ENCODE data around the gene SLC17A9.

DNA sequence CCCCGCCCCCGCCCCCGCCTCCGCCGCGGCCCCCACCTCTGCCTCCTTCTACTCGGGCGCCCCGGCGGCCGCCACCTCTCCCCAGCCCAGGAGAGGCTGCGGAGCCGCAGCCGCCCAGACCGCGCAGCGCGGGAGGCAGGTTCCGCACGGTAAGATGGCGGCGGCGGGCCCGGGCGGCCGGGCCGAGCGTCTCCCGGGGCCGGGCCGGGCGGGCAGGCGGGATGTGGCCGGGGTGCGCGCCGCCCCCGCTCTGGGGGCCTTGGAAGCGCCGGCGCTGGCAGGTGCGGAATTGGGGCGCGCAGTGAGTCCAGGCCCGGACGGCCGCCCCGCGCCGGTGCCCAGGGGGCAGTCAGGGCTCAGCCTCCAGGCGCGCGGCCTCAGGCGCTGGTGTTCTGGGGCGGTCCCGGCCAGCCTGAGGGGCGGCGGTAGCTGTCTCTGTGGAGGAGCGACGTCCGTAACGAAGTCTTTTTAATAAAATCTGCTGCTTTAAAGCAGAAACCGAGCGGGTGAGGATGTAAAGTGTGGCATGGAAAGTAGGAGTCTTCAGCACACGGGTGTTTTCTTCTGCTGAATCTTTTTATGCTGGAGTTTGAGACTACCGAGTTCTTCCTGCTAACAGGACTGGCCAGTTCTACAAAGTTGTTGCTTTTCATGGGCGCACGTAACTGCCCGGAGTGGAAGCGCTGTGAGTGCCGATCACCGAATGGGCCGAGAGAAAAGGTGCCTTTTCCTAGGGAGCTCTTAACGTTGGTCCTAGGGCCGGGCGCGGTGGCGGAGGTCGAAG is 14.2 kb upstream of the SLC17A9 start, which contains the start of gene GID8:
- TF ChIP-seq, protein P1, sequence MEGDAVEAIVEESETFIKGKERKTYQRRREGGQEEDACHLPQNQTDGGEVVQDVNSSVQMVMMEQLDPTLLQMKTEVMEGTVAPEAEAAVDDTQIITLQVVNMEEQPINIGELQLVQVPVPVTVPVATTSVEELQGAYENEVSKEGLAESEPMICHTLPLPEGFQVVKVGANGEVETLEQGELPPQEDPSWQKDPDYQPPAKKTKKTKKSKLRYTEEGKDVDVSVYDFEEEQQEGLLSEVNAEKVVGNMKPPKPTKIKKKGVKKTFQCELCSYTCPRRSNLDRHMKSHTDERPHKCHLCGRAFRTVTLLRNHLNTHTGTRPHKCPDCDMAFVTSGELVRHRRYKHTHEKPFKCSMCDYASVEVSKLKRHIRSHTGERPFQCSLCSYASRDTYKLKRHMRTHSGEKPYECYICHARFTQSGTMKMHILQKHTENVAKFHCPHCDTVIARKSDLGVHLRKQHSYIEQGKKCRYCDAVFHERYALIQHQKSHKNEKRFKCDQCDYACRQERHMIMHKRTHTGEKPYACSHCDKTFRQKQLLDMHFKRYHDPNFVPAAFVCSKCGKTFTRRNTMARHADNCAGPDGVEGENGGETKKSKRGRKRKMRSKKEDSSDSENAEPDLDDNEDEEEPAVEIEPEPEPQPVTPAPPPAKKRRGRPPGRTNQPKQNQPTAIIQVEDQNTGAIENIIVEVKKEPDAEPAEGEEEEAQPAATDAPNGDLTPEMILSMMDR (IDR thresholded peaks at IDR 0.05): no peak
- TF ChIP-seq EZH2 (IDR thresholded peaks at IDR 0.05; ENCODE audit: borderline replicate concordance, insufficient read depth, low read depth, low read length, poor library complexity, severe bottlenecking): no peak

Data from B cell (primary cell).